HG02884 (cell line): ENCODE results near the gene ASTN2.

Source experiments
- ATAC-seq: cut with Tn5 transposase; IDR thresholded peaks from one replicate; pipeline ENCODE4 v1.9.1; 2021; ENCODE audit warnings: mild to moderate bottlenecking, moderate library complexity; ENCODE audit not compliant: unreplicated experiment

The ASTN2 gene

GRCh38 chr9:116504081-116504480 lies 910.8 kb downstream of the ASTN2 start:
- ATAC-seq = no peak

- ATAC-seq = no peak
Observed at GRCh38 chr9:116502746-116503145, 912.1 kb downstream of the ASTN2 start.

- no peak for ATAC-seq
Observed at GRCh38 chr9:116501871-116502270, 913.0 kb downstream of the ASTN2 start.

- no peak for ATAC-seq
Observed at GRCh38 chr9:116499986-116500871, 914.6 kb downstream of the ASTN2 start.

- no peak for ATAC-seq
Observed at GRCh38 chr9:116499434-116499833, 915.4 kb downstream of the ASTN2 start.

- ATAC-seq = no peak
Observed at GRCh38 chr9:116497095-116497890, 917.6 kb downstream of the ASTN2 start.

GRCh38 chr9:116496167-116496566 lies 918.7 kb downstream of the ASTN2 start:
- ATAC-seq = no peak

GRCh38 chr9:116495725-116496124 lies 919.1 kb downstream of the ASTN2 start:
- ATAC-seq = no peak

GRCh38 chr9:116494815-116495634 lies 919.8 kb downstream of the ASTN2 start:
- peak; percentile 74 for ATAC-seq

GRCh38 chr9:116493183-116493860 lies 921.5 kb downstream of the ASTN2 start:
- ATAC-seq = no peak

GRCh38 chr9:116491659-116492058 lies 923.2 kb downstream of the ASTN2 start:
- ATAC-seq = no peak

GRCh38 chr9:116491219-116491618 lies 923.6 kb downstream of the ASTN2 start:
- no peak for ATAC-seq

GRCh38 chr9:116490321-116490720 lies 924.5 kb downstream of the ASTN2 start:
- no peak for ATAC-seq

- no peak for ATAC-seq
Observed at GRCh38 chr9:116488373-116488772, 926.5 kb downstream of the ASTN2 start.

- no peak for ATAC-seq
Observed at GRCh38 chr9:116484492-116485061, 930.3 kb downstream of the ASTN2 start.

GRCh38 chr9:116483622-116484491 lies 931.0 kb downstream of the ASTN2 start:
- ATAC-seq = no peak

GRCh38 chr9:116482740-116483139 lies 932.1 kb downstream of the ASTN2 start:
- ATAC-seq = no peak

- ATAC-seq = no peak
Observed at GRCh38 chr9:116480700-116481099, 934.2 kb downstream of the ASTN2 start.

GRCh38 chr9:116479967-116480366 lies 934.9 kb downstream of the ASTN2 start:
- ATAC-seq = no peak
